ENCODE results near the gene COL10A1.

Gene COL10A1

GRCh38 chr6:116145803-116146675 lies 20.1 kb upstream of the COL10A1 start:
- Mint-ChIP-seq H3K4me3 (no peak overlapping the region), H3K27ac (no peak overlapping the region), H3K4me1 (no peaks in the 10 kb centered on the region), H3K36me3 (no peaks in the 10 kb centered on the region), H3K9me3 (no peaks in the 10 kb centered on the region)
- ATAC-seq (no peak), DNase-seq (ENCODE audit: low spot score in 2 of 2) (no peak)

GRCh38 chr6:116144605-116145004 lies 18.7 kb upstream of the COL10A1 start:
- Mint-ChIP-seq H3K4me3 (no peak overlapping the region), H3K36me3 (no peaks in the 10 kb centered on the region), H3K27ac (peak overlapping the region; percentile 61), H3K4me1 (no peaks in the 10 kb centered on the region), H3K9me3 (no peaks in the 10 kb centered on the region)
- ATAC-seq (no peak), DNase-seq (ENCODE audit: low spot score in 2 of 2) (no peak)

GRCh38 chr6:116139917-116140316 lies 14.0 kb upstream of the COL10A1 start:
- H3K27ac Mint-ChIP-seq, result no peak overlapping the region
- no peak for ATAC-seq
- H3K4me3 Mint-ChIP-seq, result no peak overlapping the region

GRCh38 chr6:116136933-116137340 lies 11.0 kb upstream of the COL10A1 start:
- peak overlapping the region; percentile 76 for H3K27ac Mint-ChIP-seq
- peaks cover 6% of the 10 kb centered on the region for H3K36me3 Mint-ChIP-seq
- H3K4me3 Mint-ChIP-seq, result peak overlapping the region; percentile 16
- peaks cover 30% of the 10 kb centered on the region for H3K4me1 Mint-ChIP-seq
- ATAC-seq, result peak; percentile 98
- DNase-seq (ENCODE audit: low spot score in 2 of 2), result peak; percentile 17 to 73
- no peaks in the 10 kb centered on the region for H3K9me3 Mint-ChIP-seq

More at GRCh38 chr6:116139917-116140316, 14.0 kb upstream of the COL10A1 start:
- H3K4me1 Mint-ChIP-seq, result peaks cover 23% of the 10 kb centered on the region
- DNase-seq (ENCODE audit: low spot score in 2 of 2), result no peak
- H3K36me3 Mint-ChIP-seq, result peaks cover 6% of the 10 kb centered on the region
- no peaks in the 10 kb centered on the region for H3K9me3 Mint-ChIP-seq

- DNase-seq (ENCODE audit: low spot score in 2 of 2), result no peak
- H3K4me1 Mint-ChIP-seq, result peaks cover 30% of the 10 kb centered on the region
- H3K27ac Mint-ChIP-seq, result peak overlapping the region; percentile 76
- no peaks in the 10 kb centered on the region for H3K9me3 Mint-ChIP-seq
- H3K36me3 Mint-ChIP-seq, result peaks cover 6% of the 10 kb centered on the region
- ATAC-seq, result peak; percentile 56
- peak overlapping the region; percentile 16 for H3K4me3 Mint-ChIP-seq
These were observed 10.4 kb upstream of the COL10A1 start for GRCh38 chr6:116136373-116136772.

- no peak overlapping the region for H3K4me3 Mint-ChIP-seq
- peaks cover 6% of the 10 kb centered on the region for H3K36me3 Mint-ChIP-seq
- DNase-seq (ENCODE audit: low spot score in 2 of 2) (no peak), ATAC-seq (no peak)
- H3K9me3 Mint-ChIP-seq, result no peaks in the 10 kb centered on the region
- peaks cover 30% of the 10 kb centered on the region for H3K4me1 Mint-ChIP-seq
- no peak overlapping the region for H3K27ac Mint-ChIP-seq
These were observed 7.5 kb upstream of the COL10A1 start for GRCh38 chr6:116133453-116133852.

- H3K4me3 Mint-ChIP-seq, result no peak overlapping the region
- ATAC-seq (no peak), DNase-seq (ENCODE audit: low spot score in 2 of 2) (no peak)
- H3K36me3 Mint-ChIP-seq, result no peaks in the 10 kb centered on the region
- H3K4me1 Mint-ChIP-seq, result no peaks in the 10 kb centered on the region
- no peak overlapping the region for H3K27ac Mint-ChIP-seq
- no peaks in the 10 kb centered on the region for H3K9me3 Mint-ChIP-seq
These were observed 2.0 kb upstream of the COL10A1 start for GRCh38 chr6:116127771-116128493.

- Mint-ChIP-seq H3K4me1 (peaks cover 7% of the 10 kb centered on the region), H3K27ac (no peak overlapping the region), H3K9me3 (no peaks in the 10 kb centered on the region), H3K36me3 (peaks cover 38% of the 10 kb centered on the region), H3K4me3 (no peak overlapping the region)
- no peak for ATAC-seq
- no peak for DNase-seq (ENCODE audit: low spot score in 2 of 2)
These were observed 5.5 kb downstream of the COL10A1 start for GRCh38 chr6:116120430-116120829.

- Mint-ChIP-seq H3K9me3 (no peaks in the 10 kb centered on the region), H3K36me3 (peaks cover 55% of the 10 kb centered on the region), H3K4me3 (no peak overlapping the region), H3K4me1 (peaks cover 7% of the 10 kb centered on the region), H3K27ac (no peak overlapping the region)
- no peak for DNase-seq (ENCODE audit: low spot score in 2 of 2)
- ATAC-seq, result peak; percentile 100
These were observed 7.3 kb downstream of the COL10A1 start for GRCh38 chr6:116118608-116119007.

GRCh38 chr6:116115781-116116180 lies 10.2 kb downstream of the COL10A1 start:
- no peak for DNase-seq (ENCODE audit: low spot score in 2 of 2)
- ATAC-seq, result no peak
- H3K4me1 Mint-ChIP-seq, result peaks cover 9% of the 10 kb centered on the region
- no peak overlapping the region for H3K4me3 Mint-ChIP-seq
- peaks cover 83% of the 10 kb centered on the region for H3K36me3 Mint-ChIP-seq
- no peaks in the 10 kb centered on the region for H3K9me3 Mint-ChIP-seq
- H3K27ac Mint-ChIP-seq, result no peak overlapping the region

GRCh38 chr6:116113386-116113785 lies 12.5 kb downstream of the COL10A1 start:
- no peak for DNase-seq (ENCODE audit: low spot score in 2 of 2)
- H3K36me3 Mint-ChIP-seq, result peaks cover 90% of the 10 kb centered on the region

GRCh38 chr6:116111552-116112528 lies 14.1 kb downstream of the COL10A1 start:
- ATAC-seq (peak; percentile 57), DNase-seq (ENCODE audit: low spot score in 2 of 2) (no peak)
- Mint-ChIP-seq H3K4me3 (no peak overlapping the region), H3K4me1 (peaks cover 15% of the 10 kb centered on the region), H3K36me3 (peaks cover 90% of the 10 kb centered on the region), H3K27ac (no peak overlapping the region), H3K9me3 (no peaks in the 10 kb centered on the region)

More at GRCh38 chr6:116113386-116113785, 12.5 kb downstream of the COL10A1 start:
- H3K4me3 Mint-ChIP-seq, result no peak overlapping the region
- H3K4me1 Mint-ChIP-seq, result peaks cover 15% of the 10 kb centered on the region
- no peaks in the 10 kb centered on the region for H3K9me3 Mint-ChIP-seq
- ATAC-seq, result no peak
- no peak overlapping the region for H3K27ac Mint-ChIP-seq

GRCh38 chr6:116108836-116109235 lies 17.1 kb downstream of the COL10A1 start:
- no peak overlapping the region for H3K4me3 Mint-ChIP-seq
- peaks cover 37% of the 10 kb centered on the region for H3K4me1 Mint-ChIP-seq
- no peak overlapping the region for H3K27ac Mint-ChIP-seq
- ATAC-seq (no peak), DNase-seq (ENCODE audit: low spot score in 2 of 2) (no peak)
- H3K9me3 Mint-ChIP-seq, result no peaks in the 10 kb centered on the region
- H3K36me3 Mint-ChIP-seq, result peaks cover 71% of the 10 kb centered on the region

GRCh38 chr6:116106146-116106545 lies 19.8 kb downstream of the COL10A1 start:
- H3K27ac Mint-ChIP-seq, result no peak overlapping the region
- H3K4me1 Mint-ChIP-seq, result peaks cover 55% of the 10 kb centered on the region
- H3K9me3 Mint-ChIP-seq, result no peaks in the 10 kb centered on the region
- ATAC-seq (no peak), DNase-seq (ENCODE audit: low spot score in 2 of 2) (no peak)
- peaks cover 52% of the 10 kb centered on the region for H3K36me3 Mint-ChIP-seq
- no peak overlapping the region for H3K4me3 Mint-ChIP-seq

- peak overlapping the region; percentile 65 for H3K27ac Mint-ChIP-seq
- no peaks in the 10 kb centered on the region for H3K9me3 Mint-ChIP-seq
- H3K4me3 Mint-ChIP-seq, result peak overlapping the region; percentile 18
- peaks cover 43% of the 10 kb centered on the region for H3K36me3 Mint-ChIP-seq
- DNase-seq (ENCODE audit: low spot score in 2 of 2) (no peak), ATAC-seq (no peak)
- H3K4me1 Mint-ChIP-seq, result peaks cover 55% of the 10 kb centered on the region
These were observed 20.7 kb downstream of the COL10A1 start for GRCh38 chr6:116105247-116105646.

Measured in stimulated activated effector memory CD8-positive, alpha-beta T cell treated with anti-CD3 and anti-CD28 coated beads, Interleukin-12 subunit alpha, Interleukin-12 subunit beta, amount 100 ng/mL, for 72 hours (primary cell).